Nephron progenitor cell (in vitro differentiated cells): ENCODE measurements around the gene GNAI2.

Experiments
- DNase-seq: peaks from one replicate; pipeline ENCODE4 v3.0.0; 2021
- H3K27ac Mint-ChIP-seq: 2 replicates; pipeline ENCODE4 v1.8.0; 2021; ENCODE audit warnings: mild to moderate bottlenecking, moderate library complexity, mixed read lengths
- H3K27me3 Mint-ChIP-seq: 2 replicates; pipeline ENCODE4 v1.8.0; 2021; ENCODE audit warnings: mild to moderate bottlenecking, low read depth, mixed read lengths; ENCODE audit not compliant: poor library complexity
- H3K36me3 Mint-ChIP-seq: 2 replicates; pipeline ENCODE4 v1.8.0; 2021; ENCODE audit warnings: low read depth, mixed read lengths
- H3K4me1 Mint-ChIP-seq: 2 replicates; pipeline ENCODE4 v1.8.0; 2021; ENCODE audit warnings: mixed read lengths
- H3K4me3 Mint-ChIP-seq: 2 replicates; pipeline ENCODE4 v1.8.0; 2021; ENCODE audit warnings: mild to moderate bottlenecking, moderate library complexity, mixed read lengths
- H3K9me3 Mint-ChIP-seq: 2 replicates; pipeline ENCODE4 v1.8.0; 2021; ENCODE audit warnings: mild to moderate bottlenecking, moderate library complexity, mixed read lengths
- CTCF ChIP-seq: fragments of 200-600 bp; sonication (generic); IDR thresholded peaks from 2 replicates; pipeline ENCODE4 v1.5.0; 2021; ENCODE audit warnings: antibody characterized with exemption

Gene GNAI2

DNA sequence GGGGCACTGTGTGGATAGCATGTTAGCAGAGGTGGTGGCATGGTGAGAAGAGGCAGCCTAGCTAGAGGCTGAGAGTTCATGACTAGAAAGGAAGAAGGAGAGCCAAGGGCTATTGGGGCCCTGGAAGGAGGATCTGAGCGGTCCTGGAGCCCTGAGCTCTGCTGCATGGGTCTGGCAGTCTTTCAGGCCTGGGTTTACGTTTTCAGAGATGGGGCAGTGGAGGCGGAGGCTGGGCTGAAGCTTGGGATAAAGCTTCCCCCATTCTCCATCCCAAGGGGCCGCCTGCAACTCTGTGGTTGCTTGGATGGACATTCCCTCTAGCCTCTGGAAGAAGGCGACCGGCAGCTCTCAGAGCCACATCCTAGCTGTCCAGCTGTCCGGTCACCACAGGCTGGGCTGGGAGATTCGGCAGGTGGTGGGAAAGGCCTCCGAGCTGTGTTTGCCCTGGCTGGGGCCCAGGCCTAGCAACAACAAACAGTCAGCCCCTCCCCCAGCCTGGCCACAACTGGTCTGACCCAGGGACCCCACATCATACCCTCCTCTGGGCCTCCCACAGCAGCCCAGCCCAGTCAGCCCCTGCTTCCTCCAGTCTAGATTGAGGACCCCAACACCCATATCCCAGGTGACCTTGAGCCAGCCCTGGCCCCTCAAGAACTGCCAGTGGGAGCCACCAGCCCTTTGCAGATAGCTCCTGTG is 32.7 kb upstream of the GNAI2 start:
- Mint-ChIP-seq H3K4me1 (peaks cover 40% of the 10 kb centered on the region), H3K27ac (peak overlapping the region; percentile 14), H3K9me3 (no peaks in the 10 kb centered on the region), H3K27me3 (peaks cover 23% of the 10 kb centered on the region), H3K4me3 (peak overlapping the region; percentile 56), H3K36me3 (no peaks in the 10 kb centered on the region)
- DNase-seq, result no peak
- TF ChIP-seq CTCF, result no peak

GRCh38 chr3:50203809-50204803 is 31.9 kb upstream of the GNAI2 start:
- Mint-ChIP-seq H3K9me3 (no peaks in the 10 kb centered on the region), H3K36me3 (no peaks in the 10 kb centered on the region), H3K27me3 (peaks cover 28% of the 10 kb centered on the region), H3K4me3 (peak overlapping the region; percentile 49), H3K4me1 (peaks cover 47% of the 10 kb centered on the region), H3K27ac (no peak overlapping the region)
- no peak for DNase-seq
- TF ChIP-seq CTCF, result no peak

- peaks cover 28% of the 10 kb centered on the region for H3K27me3 Mint-ChIP-seq
- H3K4me1 Mint-ChIP-seq, result peaks cover 47% of the 10 kb centered on the region
- no peaks in the 10 kb centered on the region for H3K9me3 Mint-ChIP-seq
- H3K36me3 Mint-ChIP-seq, result no peaks in the 10 kb centered on the region
- H3K4me3 Mint-ChIP-seq, result peak within 1 kb of the TSS; percentile 77
- peak; percentile 82 for DNase-seq
- no peak within 1 kb of the TSS for H3K27ac Mint-ChIP-seq
- no peak for TF ChIP-seq CTCF
Measured at GRCh38 chr3:50204804-50205412, 31.1 kb upstream of the GNAI2 start, which contains the start of gene SLC38A3. Gene SLC38A3, plus strand, starts transcription at chr3:50205271. Its CDS starts 8,929 bp downstream, at chr3:50214200.

DNA sequence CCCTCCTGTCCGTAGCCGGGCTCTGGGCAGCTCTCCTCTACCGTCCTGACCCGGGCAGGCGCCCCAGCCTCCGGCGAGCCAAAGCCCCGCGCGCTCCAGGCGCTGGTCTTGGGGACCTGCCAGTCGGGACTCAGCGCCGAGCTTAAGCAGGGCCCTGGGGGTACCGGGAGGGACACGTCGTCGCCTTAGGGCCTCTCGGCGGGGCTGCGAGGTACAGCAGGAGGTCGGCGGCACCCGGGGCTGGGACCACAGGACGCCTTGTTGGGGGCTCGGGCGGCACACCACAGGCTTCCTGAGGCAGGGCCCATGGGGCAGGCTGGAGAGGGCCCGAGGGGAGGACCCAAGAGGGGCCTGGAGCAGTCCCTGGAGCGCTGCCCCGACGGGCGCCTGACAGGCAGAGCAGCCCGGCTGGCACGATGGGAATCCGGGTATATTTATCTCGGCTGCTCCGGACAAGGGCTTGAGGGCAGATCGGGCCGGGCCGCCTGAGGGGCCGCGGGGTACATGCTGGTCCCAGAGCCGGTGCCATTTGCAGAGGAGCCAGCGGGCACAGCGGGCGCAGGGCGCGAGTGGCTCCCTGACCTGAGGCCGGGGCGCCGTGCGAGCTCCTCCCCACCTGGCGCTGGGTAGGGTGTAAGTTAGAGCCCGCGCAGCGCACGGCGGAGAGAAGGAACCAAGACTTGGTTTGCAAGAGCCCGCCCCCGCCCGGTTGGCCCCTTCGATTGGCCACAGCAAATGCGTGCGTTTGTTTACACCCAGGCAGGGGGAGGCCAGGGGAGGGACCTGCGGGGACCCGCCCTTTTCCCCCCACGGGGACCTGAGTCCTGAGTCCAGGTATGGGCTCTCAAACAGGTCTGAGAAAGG is 30.4 kb upstream of the GNAI2 start:
- H3K27ac Mint-ChIP-seq, result no peak overlapping the region

More for the DNA sequence above, 30.4 kb upstream of the GNAI2 start:
- Mint-ChIP-seq H3K4me3 (peak overlapping the region; percentile 77), H3K4me1 (peaks cover 46% of the 10 kb centered on the region), H3K9me3 (no peaks in the 10 kb centered on the region), H3K27me3 (peaks cover 28% of the 10 kb centered on the region), H3K36me3 (no peaks in the 10 kb centered on the region)
- TF ChIP-seq CTCF, result no peak
- DNase-seq, result peak; percentile 63
